HG02610 (cell line): ENCODE data around the gene GSN.
"Not testable (repeated sequence)": the region's sequence is repeated elsewhere in the genome, so short reads cannot be mapped to it uniquely, and the experiment has no call there.

Experiments used
- ATAC-seq: cut with Tn5 transposase; IDR thresholded peaks from one replicate; pipeline ENCODE4 v1.9.1; 2021; ENCODE audit warnings: mild to moderate bottlenecking, moderate library complexity; ENCODE audit not compliant: unreplicated experiment

The GSN gene

GRCh38 chr9:121286973-121287741, 19.2 kb downstream of the GSN start:
- ATAC-seq = no peak

DNA sequence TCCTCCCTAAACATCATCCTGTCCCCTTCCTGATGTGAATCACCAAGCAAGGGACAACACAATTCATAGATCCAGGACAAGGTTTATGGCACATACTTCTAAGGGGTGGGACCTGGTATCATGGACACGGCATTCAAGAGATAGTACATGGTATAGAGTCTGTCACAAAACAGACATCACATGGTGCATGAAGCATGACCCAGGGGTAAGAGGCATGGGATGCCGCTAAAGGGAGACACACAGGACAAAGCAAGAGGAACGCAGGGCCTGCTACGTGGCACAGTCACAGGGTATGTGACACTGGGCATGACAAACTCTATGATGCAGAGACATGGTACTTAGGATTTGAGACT, 20.7 kb downstream of the GSN start:
- no peak for ATAC-seq

- ATAC-seq = no peak
Observed at GRCh38 chr9:121289026-121289771, 21.2 kb downstream of the GSN start.

DNA sequence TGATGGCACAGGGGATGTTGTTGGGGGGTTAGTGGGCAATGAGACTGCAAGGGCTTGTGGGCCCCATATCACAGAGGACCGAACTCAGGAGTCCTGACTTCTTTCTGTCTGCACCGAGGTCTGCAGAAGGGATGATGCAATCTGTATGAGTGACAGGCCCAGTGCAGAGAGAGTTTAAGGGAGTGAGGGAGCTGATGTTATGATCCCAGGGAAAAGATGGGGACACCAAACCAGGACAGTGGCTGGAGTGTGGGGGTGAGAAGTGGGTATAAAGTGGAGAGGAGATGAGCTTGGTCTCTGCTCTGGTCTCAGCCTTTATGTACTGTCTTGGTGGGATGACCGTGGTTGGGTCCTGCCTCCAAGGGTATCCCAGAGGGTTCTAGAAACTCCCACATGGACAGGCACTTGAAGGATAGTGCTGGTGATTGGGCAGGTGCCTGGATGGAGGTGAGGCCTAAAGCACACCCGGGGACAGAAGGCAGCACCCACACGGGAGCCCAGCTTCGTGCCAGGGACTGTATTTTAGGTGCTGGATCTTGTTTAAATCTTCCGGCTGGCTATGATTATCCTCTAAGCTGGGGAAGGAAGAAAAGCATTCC, 21.9 kb downstream of the GSN start:
- ATAC-seq = no peak

- ATAC-seq = not testable (repeated sequence)
Observed at GRCh38 chr9:121291536-121291935, 23.6 kb downstream of the GSN start.

DNA sequence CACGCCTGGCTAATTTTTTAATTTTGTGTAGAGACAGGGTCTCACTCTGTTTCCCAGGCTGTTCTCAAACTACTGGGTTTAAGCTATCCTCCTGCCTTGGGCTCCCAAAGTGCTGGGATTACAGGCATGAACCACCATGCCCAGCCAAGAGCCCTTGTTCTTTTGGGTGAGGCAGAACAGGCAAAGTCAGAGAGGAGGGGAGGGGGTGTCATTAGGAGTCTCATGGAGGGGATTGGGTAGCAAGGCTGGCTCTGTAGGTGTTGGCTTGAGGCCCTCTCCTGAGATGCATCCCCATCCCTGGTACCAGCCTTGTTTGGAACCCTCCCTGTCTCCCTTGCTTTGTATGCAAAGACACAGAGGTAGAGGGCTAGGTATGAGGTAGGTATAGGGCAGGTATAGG, 24.1 kb downstream of the GSN start:
- ATAC-seq = no peak

DNA sequence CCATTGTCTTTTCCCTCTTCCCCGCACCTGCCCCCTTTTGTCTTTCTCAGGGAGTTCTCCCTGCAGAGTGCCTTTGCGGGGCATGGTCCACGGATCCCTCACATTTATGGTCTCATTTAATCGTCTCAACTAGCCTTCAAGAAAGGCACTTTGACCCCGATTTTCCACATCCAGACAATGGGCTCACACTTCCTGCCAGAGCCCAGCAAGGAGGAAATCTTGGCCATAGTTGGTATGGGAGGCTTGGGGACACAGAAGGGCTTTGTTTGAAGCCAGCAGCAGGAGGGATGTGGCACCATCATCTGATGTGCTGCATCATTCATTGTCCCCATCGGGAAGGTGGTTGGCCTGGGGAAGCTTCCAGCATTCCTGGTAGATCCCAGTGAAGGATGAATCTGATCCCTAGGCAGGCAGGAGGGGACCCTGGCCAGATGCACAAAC, 24.9 kb downstream of the GSN start:
- ATAC-seq = no peak

GRCh38 chr9:121294151-121294743, 26.3 kb downstream of the GSN start:
- ATAC-seq = no peak

- ATAC-seq = no peak
Observed at GRCh38 chr9:121294866-121295661, 27.1 kb downstream of the GSN start.

DNA sequence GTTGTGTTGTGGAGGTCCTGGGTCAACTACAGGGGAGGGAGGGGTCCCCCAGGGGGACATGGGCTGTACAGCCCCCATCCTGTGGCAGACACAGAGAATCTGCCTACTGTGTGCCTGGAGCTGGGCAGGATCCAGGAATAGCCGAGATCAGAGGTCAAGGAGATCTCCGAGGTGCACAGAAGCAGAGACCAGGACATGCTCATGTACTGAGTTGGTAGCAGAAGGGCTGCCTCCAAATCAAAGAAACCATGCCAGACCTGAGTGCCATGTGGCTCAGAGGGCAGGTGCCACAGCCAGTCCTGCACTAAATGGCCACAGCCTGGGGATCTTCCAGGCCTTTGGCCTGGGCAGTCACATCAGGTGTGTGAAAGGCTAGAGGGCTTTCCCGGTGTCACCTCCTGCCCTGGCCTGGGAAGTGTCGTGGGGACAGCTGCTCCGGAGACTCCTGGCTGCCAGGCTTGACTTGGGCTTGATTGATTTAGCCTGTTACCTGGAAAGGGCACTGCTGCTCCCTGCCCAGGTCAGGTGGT, 27.8 kb downstream of the GSN start:
- no peak for ATAC-seq

DNA sequence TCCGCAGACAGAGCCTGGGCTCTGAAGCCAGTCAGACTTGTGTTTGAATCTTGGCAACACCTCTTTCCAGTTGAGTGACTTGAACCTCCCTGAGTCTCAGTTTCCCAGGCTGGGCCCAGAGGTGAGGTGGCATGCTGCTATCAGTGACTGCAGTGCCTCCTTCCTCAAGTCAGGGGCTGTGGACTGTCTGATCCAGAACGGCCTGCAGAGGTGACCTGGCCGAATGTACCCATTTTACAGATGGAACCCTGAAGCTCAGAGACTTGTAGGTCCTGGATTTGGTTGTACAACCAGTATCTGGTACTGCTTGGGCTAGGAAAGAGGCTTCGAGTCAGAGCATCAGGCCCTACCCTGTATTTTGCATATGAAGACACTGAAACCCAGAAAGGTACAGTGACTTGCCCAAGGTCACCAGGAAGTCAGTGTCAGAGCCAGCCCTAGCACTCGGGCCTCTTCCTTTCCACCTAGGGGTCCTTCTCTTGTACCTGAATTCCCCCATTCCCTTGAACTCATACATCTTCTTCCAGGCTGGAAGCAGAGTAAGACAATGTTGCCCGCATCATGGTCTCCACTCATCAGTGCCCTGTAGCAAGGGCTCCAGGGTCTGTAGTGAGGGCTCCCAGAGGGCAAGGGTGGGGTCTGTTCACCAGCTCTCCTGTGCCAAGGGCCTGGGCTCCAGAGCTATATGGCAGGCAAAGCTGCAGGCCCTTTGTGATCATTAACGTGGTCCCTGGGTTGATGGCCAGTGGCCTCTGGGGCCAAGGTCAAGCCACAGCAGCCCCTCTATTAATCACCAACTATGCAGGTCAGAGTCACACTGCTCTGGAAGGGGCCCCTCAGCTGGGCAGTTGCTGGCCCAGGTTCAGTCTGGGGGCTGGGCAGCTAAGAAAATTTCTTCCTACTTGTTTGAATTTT, 28.5 kb downstream of the GSN start:
- ATAC-seq = no peak

GRCh38 chr9:121297389-121297788, 29.4 kb downstream of the GSN start:
- no peak for ATAC-seq

GRCh38 chr9:121298016-121298538, 30.1 kb downstream of the GSN start:
- no peak for ATAC-seq

DNA sequence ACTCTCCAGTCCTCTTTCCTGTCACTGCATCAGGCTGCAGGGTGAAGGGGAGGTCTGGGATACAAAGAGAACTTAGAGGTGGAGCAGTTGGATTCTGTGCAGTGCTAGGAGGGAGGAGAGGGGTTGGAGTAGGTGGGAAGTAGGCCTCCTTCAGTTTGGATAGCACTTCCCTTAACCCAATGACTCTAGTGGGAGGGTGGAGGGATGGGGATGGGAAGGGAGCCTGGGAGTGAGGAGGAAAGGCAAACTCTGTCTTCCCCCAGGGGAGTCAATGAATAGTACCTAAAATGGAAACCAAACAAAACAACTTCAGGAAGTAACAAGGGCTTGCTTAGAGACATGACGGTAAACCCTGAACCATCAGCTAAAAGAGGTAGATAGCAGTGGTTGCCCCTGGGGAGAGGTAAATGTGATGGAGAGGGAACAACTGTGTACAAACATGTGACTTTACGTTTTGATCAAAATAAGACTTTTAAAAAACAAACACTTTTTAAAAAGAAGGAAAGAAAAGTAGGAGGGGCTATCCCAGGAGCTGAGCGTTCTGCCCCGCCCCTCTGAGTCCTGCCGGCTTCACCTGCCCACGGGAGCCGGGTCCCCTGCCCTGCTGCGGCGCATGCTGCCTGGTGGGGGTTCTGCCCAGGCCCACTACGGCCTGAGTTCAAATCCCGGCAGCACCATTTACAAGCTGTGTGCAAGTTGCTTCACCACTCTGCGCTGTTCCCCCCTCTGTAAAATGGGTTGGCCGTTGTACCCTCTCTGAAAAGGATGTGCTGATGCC, 30.9 kb downstream of the GSN start:
- no peak for ATAC-seq

- ATAC-seq = no peak
Observed at GRCh38 chr9:121299467-121300282, 31.7 kb downstream of the GSN start.

DNA sequence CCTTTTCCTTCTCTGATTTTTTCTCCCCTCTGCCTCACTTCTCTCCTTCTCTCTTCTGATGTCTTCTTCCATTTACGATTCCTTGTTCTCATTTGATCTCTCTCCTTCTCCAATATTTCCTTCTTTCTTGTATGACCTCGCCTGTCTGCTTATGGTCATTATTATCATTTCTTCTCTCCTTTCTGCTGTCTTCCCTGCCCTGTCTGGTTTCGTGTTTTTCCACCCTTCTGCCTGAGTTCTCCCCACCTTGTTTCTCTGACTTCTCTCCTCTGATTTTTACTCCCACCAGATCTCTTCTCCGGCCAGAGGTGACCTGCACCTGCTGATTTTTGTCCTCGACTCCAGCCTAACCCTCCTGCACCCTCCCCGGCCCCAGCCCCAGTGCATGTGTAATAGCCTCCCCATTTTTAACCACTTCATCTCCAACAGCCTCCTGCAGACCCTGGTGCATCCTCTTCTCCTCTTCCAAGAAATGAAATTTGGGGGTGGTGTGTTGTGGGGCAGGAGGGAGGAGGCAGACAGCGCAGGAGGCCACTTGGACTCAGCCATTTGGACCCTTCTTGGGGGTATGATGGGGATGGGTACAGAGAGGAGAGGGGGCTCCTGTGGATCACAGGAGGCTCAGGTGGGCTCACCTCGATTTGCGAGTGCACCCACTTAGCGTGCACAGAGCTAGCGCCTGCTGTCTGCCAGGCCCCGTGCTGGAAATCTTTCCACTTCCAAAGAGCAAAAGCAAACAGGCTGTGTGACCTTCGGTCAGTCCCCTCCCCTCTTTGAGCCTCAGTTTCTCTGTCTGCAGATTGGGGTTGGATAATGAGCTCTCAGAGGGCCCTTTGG, 32.5 kb downstream of the GSN start:
- no peak for ATAC-seq

DNA sequence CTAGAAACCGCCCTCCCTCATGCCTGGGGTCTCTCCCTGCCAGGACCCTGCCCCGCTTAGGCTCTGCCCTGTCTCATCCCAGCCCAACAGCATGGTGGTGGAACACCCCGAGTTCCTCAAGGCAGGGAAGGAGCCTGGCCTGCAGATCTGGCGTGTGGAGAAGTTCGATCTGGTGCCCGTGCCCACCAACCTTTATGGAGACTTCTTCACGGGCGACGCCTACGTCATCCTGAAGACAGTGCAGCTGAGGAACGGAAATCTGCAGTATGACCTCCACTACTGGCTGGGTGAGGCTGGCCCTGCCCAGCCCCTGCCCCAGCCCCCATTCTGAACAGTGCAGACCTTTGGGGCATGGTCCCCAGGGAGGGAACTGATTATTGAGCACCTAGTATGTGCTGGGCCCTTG, 33.9 kb downstream of the GSN start:
- no peak for ATAC-seq
